ENCODE results near the gene ELMO2.
"Not testable (repeated sequence)": the region's sequence is repeated elsewhere in the genome, so short reads cannot be mapped to it uniquely, and the experiment has no call there.

Gene ELMO2

GRCh38 chr20:46402331-46402811 lies 4.0 kb downstream of the ELMO2 start:
- DNase-seq (ENCODE audit: low read depth in 2 of 2): no peak

- DNase-seq (ENCODE audit: low read depth in 2 of 2): no peak
Observed at GRCh38 chr20:46401478-46401860, 4.9 kb downstream of the ELMO2 start.

GRCh38 chr20:46400828-46401477 lies 5.5 kb downstream of the ELMO2 start:
- DNase-seq (ENCODE audit: low read depth in 2 of 2): no peak

GRCh38 chr20:46400253-46400652 lies 6.2 kb downstream of the ELMO2 start:
- DNase-seq (ENCODE audit: low read depth in 2 of 2): no peak

- DNase-seq (ENCODE audit: low read depth in 2 of 2): no peak
Observed at GRCh38 chr20:46399401-46399800, 7.0 kb downstream of the ELMO2 start.

GRCh38 chr20:46398963-46399362 lies 7.5 kb downstream of the ELMO2 start:
- no peak for DNase-seq (ENCODE audit: low read depth in 2 of 2)

- DNase-seq (ENCODE audit: low read depth in 2 of 2): no peak
Observed at GRCh38 chr20:46396052-46396740, 10.2 kb downstream of the ELMO2 start.

GRCh38 chr20:46394872-46395760 lies 11.3 kb downstream of the ELMO2 start:
- DNase-seq (ENCODE audit: low read depth in 2 of 2): no peak

GRCh38 chr20:46393967-46394366 lies 12.4 kb downstream of the ELMO2 start:
- DNase-seq (ENCODE audit: low read depth in 2 of 2): no peak

- DNase-seq (ENCODE audit: low read depth in 2 of 2): no peak
Observed at GRCh38 chr20:46388937-46389336, 17.5 kb downstream of the ELMO2 start.

GRCh38 chr20:46388201-46388836 lies 18.1 kb downstream of the ELMO2 start:
- no peak for DNase-seq (ENCODE audit: low read depth in 2 of 2)

- DNase-seq (ENCODE audit: low read depth in 2 of 2): not testable (repeated sequence)
Observed at GRCh38 chr20:46387054-46387453, 19.4 kb downstream of the ELMO2 start.

- no peak for DNase-seq (ENCODE audit: low read depth in 2 of 2)
Observed at GRCh38 chr20:46378412-46379009, 27.9 kb downstream of the ELMO2 start.

GRCh38 chr20:46377518-46377917 lies 28.9 kb downstream of the ELMO2 start:
- DNase-seq (ENCODE audit: low read depth in 2 of 2): no peak

GRCh38 chr20:46376196-46376785 lies 30.1 kb downstream of the ELMO2 start:
- DNase-seq (ENCODE audit: low read depth in 2 of 2): no peak

- DNase-seq (ENCODE audit: low read depth in 2 of 2): no peak
Observed at GRCh38 chr20:46375771-46376170, 30.6 kb downstream of the ELMO2 start.

GRCh38 chr20:46374383-46374782 lies 32.0 kb downstream of the ELMO2 start:
- DNase-seq (ENCODE audit: low read depth in 2 of 2): no peak

- DNase-seq (ENCODE audit: low read depth in 2 of 2): no peak
Observed at GRCh38 chr20:46371656-46372055, 34.8 kb downstream of the ELMO2 start.

- DNase-seq (ENCODE audit: low read depth in 2 of 2): no peak
Observed at GRCh38 chr20:46368902-46369268, 37.5 kb downstream of the ELMO2 start.

- no peak for DNase-seq (ENCODE audit: low read depth in 2 of 2)
Observed at GRCh38 chr20:46367967-46368901, 38.2 kb downstream of the ELMO2 start.
